Stimulated activated CD4-positive, alpha-beta T cell treated with anti-CD3 and anti-CD28 coated beads, Interleukin-15, amount 100 ng/mL, for 24 hours (primary cell): ENCODE measurements around the gene FBLN1.
A peak's percentile ranks its signal among the peaks of the same experiment; 100 is the strongest.

ENCODE experiments used
- DNase-seq: peaks from one replicate; pipeline ENCODE4 v3.0.0-alpha.2; 2020

Gene FBLN1

GRCh38 chr22:45504373-45505341, 2.0 kb downstream of the FBLN1 start:
- peak; percentile 21 for DNase-seq

GRCh38 chr22:45505991-45506747, 3.5 kb downstream of the FBLN1 start:
- no peak for DNase-seq

- no peak for DNase-seq
Observed at GRCh38 chr22:45506816-45507360, 4.2 kb downstream of the FBLN1 start.

GRCh38 chr22:45507798-45508197, 5.1 kb downstream of the FBLN1 start:
- no peak for DNase-seq

- DNase-seq: no peak
Observed at GRCh38 chr22:45508814-45509213, 6.1 kb downstream of the FBLN1 start.

- DNase-seq: no peak
Observed at GRCh38 chr22:45510376-45511232, 7.9 kb downstream of the FBLN1 start.

GRCh38 chr22:45511847-45512261, 9.2 kb downstream of the FBLN1 start:
- DNase-seq: no peak

- no peak for DNase-seq
Observed at GRCh38 chr22:45512363-45512762, 9.7 kb downstream of the FBLN1 start.

GRCh38 chr22:45515676-45516075, 13.0 kb downstream of the FBLN1 start:
- no peak for DNase-seq

GRCh38 chr22:45516163-45516562, 13.5 kb downstream of the FBLN1 start:
- DNase-seq: no peak

GRCh38 chr22:45516923-45517675, 14.4 kb downstream of the FBLN1 start:
- DNase-seq: no peak

GRCh38 chr22:45518136-45518535, 15.5 kb downstream of the FBLN1 start:
- DNase-seq: no peak

- no peak for DNase-seq
Observed at GRCh38 chr22:45518580-45518991, 15.9 kb downstream of the FBLN1 start.

GRCh38 chr22:45521178-45521577, 18.5 kb downstream of the FBLN1 start:
- DNase-seq: no peak

GRCh38 chr22:45522462-45522861, 19.8 kb downstream of the FBLN1 start:
- no peak for DNase-seq

- DNase-seq: no peak
Observed at GRCh38 chr22:45524157-45524556, 21.5 kb downstream of the FBLN1 start.

- no peak for DNase-seq
Observed at GRCh38 chr22:45524966-45525365, 22.3 kb downstream of the FBLN1 start.

GRCh38 chr22:45525480-45525879, 22.8 kb downstream of the FBLN1 start:
- no peak for DNase-seq

- no peak for DNase-seq
Observed at GRCh38 chr22:45526281-45526680, 23.6 kb downstream of the FBLN1 start.

GRCh38 chr22:45526768-45527360, 24.2 kb downstream of the FBLN1 start:
- DNase-seq: no peak

- no peak for DNase-seq
Observed at GRCh38 chr22:45527456-45527855, 24.8 kb downstream of the FBLN1 start.
